IMR-90 (cell line): ENCODE results near the gene SH2D5. TPM values are rescaled to one million over a fixed set of nuclear protein-coding genes. Genes with fewer than 3 reads are reported as not detected.
A peak's percentile ranks its signal among the peaks of the same experiment; 100 is the strongest.

Experiments
- ATAC-seq: fragments of 200-7000 bp; cut with Tn5 transposase; 2 replicates; pipeline ENCODE4 v1.9.1; 2020; ENCODE audit warnings: low read depth, mild to moderate bottlenecking, moderate library complexity
- BruUV-seq: library from RNA; stranded (reverse); fragments of 400-500 nt; replicated peaks from 2 replicates; lab custom pipeline; 2021; lab: Mats Ljungman, UMichigan
- CTCF ChIA-PET: fragments of 300-600 bp; formaldehyde crosslinking; extraction: SDS; loops from one replicate; lab custom pipeline; 2021; ENCODE audit warnings: antibody characterized with exemption; lab: Yijun Ruan, JAX
- POLR2A ChIA-PET: fragments of 300-600 bp; sonication (Branson Sonifier 250); formaldehyde crosslinking; loops from one replicate; lab custom pipeline; 2022; ENCODE audit warnings: antibody characterized with exemption; ENCODE audit not compliant: unreplicated experiment; lab: Charles Lee
- DNase-seq: peaks from one replicate; pipeline ENCODE4 v3.0.0; 2013
- H2AFZ ChIP-seq: replicated peaks from 2 replicates; pipeline ENCODE3; 2013; ENCODE audit warnings: low read length, mild to moderate bottlenecking; ENCODE audit not compliant: poor library complexity
- H2AK5ac ChIP-seq: 2 replicates; pipeline ENCODE4 v1.6.1; 2013; ENCODE audit warnings: low read depth, low read length, inconsistent platforms
- H2AK9ac ChIP-seq: replicated peaks from 2 replicates; pipeline ENCODE3; 2013; ENCODE audit warnings: mild to moderate bottlenecking, low read depth, low read length, moderate library complexity; ENCODE audit not compliant: poor library complexity
- H2BK120ac ChIP-seq: 2 replicates; pipeline ENCODE4 v1.6.1; 2013; ENCODE audit warnings: low read depth, low read length, inconsistent platforms
- H2BK15ac ChIP-seq: 3 replicates; pipeline ENCODE4 v1.6.1; 2013; ENCODE audit warnings: low read depth, low read length, inconsistent platforms
- H2BK20ac ChIP-seq: 2 replicates; pipeline ENCODE4 v1.6.1; 2013; ENCODE audit warnings: low read depth, mild to moderate bottlenecking, inconsistent platforms, low read length, moderate library complexity
- H2BK5ac ChIP-seq: 2 replicates; pipeline ENCODE4 v1.6.1; 2013; ENCODE audit warnings: mild to moderate bottlenecking, low read depth, low read length, inconsistent platforms; ENCODE audit not compliant: poor library complexity, severe bottlenecking
- H3K14ac ChIP-seq: replicated peaks from 2 replicates; pipeline ENCODE4 v1.6.1; 2013; ENCODE audit warnings: low read depth, low read length, inconsistent platforms
- H3K18ac ChIP-seq: 2 replicates; pipeline ENCODE4 v1.6.1; 2013; ENCODE audit warnings: low read depth, low read length, control low read depth
- H3K23ac ChIP-seq: 2 replicates; pipeline ENCODE4 v1.6.1; 2013; ENCODE audit warnings: low read depth, low read length, inconsistent platforms
- H3K27ac ChIP-seq: 2 replicates; pipeline ENCODE4 v1.5.1; 2013; ENCODE audit warnings: mild to moderate bottlenecking, control low read depth, low read length; ENCODE audit not compliant: insufficient read depth
- H3K27me3 ChIP-seq: 2 replicates; pipeline ENCODE4 v1.6.1; 2013; ENCODE audit warnings: low read length; ENCODE audit not compliant: control insufficient read depth, insufficient read depth
- H3K36me3 ChIP-seq: 2 replicates; pipeline ENCODE4 v1.6.1; 2013; ENCODE audit warnings: low read length, mixed read lengths; ENCODE audit not compliant: control insufficient read depth, insufficient read depth
- H3K4ac ChIP-seq: 2 replicates; pipeline ENCODE4 v1.6.1; 2013; ENCODE audit warnings: low read depth, low read length, inconsistent platforms
- H3K4me1 ChIP-seq: 2 replicates; pipeline ENCODE4 v1.6.1; 2013; ENCODE audit warnings: low read length, mixed read lengths; ENCODE audit not compliant: control insufficient read depth, insufficient read depth
- H3K4me2 ChIP-seq: 2 replicates; pipeline ENCODE4 v1.6.1; 2013; ENCODE audit warnings: low read depth, mild to moderate bottlenecking, control low read depth, low read length, moderate library complexity
- H3K4me3 ChIP-seq: 2 replicates; pipeline ENCODE4 v1.5.1; 2013; ENCODE audit warnings: low read depth, mild to moderate bottlenecking, control low read depth, low read length, moderate library complexity; ENCODE audit not compliant: insufficient read depth
- H3K56ac ChIP-seq: 2 replicates; pipeline ENCODE4 v1.6.1; 2013; ENCODE audit warnings: low read length, inconsistent platforms; ENCODE audit not compliant: insufficient read depth; ENCODE audit errors: extremely low read depth
- H3K79me1 ChIP-seq, 2 experiments: 2 replicates each; pipeline ENCODE4 v1.6.1; 2013; ENCODE audit warnings: low read length in 2 of 2, inconsistent platforms in 1 of 2, low read depth in 1 of 2
- H3K9ac ChIP-seq: 2 replicates; pipeline ENCODE4 v1.6.1; 2013; ENCODE audit warnings: low read depth, low read length, control low read depth
- H3K9me1 ChIP-seq: 2 replicates; pipeline ENCODE4 v1.6.1; 2013; ENCODE audit warnings: low read length, inconsistent platforms; ENCODE audit not compliant: insufficient read depth
- H3K9me3 ChIP-seq: 2 replicates; pipeline ENCODE4 v1.6.1; 2013; ENCODE audit warnings: low read length; ENCODE audit not compliant: control insufficient read depth, insufficient read depth
- H4K20me1 ChIP-seq: 2 replicates; pipeline ENCODE4 v1.6.1; 2013; ENCODE audit warnings: low read length, inconsistent platforms; ENCODE audit not compliant: insufficient read depth
- H4K5ac ChIP-seq: 2 replicates; pipeline ENCODE4 v1.6.1; 2013; ENCODE audit warnings: mild to moderate bottlenecking, low read depth, low read length, control low read depth
- H4K8ac ChIP-seq, 2 experiments: 2 replicates each; pipeline ENCODE4 v1.6.1; 2013; ENCODE audit warnings: low read depth in 2 of 2, low read length in 2 of 2, control low read depth in 1 of 2, inconsistent platforms in 1 of 2
- H4K91ac ChIP-seq: 2 replicates; pipeline ENCODE4 v1.6.1; 2013; ENCODE audit warnings: low read depth, low read length, inconsistent platforms; ENCODE audit not compliant: insufficient read depth
- BHLHE40 ChIP-seq: fragments of 150-350 bp; IDR thresholded peaks from 2 replicates; pipeline ENCODE4 v1.6.1; 2016; ENCODE audit warnings: mild to moderate bottlenecking, low read depth, low read length
- CEBPB ChIP-seq: IDR thresholded peaks from 2 replicates; pipeline ENCODE4 v1.6.1; 2012; ENCODE audit warnings: low read depth, low read length, improper control_type of control experiment
- ELK1 ChIP-seq: fragments of 150-350 bp; IDR thresholded peaks from 2 replicates; pipeline ENCODE4 v1.6.1; 2016; ENCODE audit warnings: low read depth, mild to moderate bottlenecking, low read length, moderate library complexity, borderline replicate concordance
- FOS ChIP-seq: fragments of 150-350 bp; IDR thresholded peaks from 2 replicates; pipeline ENCODE4 v1.6.1; 2016; ENCODE audit warnings: low read depth, low read length
- MAFK ChIP-seq: IDR thresholded peaks from 2 replicates; pipeline ENCODE4 v1.6.1; 2012; ENCODE audit warnings: low read depth, low read length, improper control_type of control experiment
- MXI1 ChIP-seq: IDR thresholded peaks from 2 replicates; pipeline ENCODE4 v1.6.1; 2012; ENCODE audit warnings: low read depth, mild to moderate bottlenecking, low read length, moderate library complexity, borderline replicate concordance
- POLR2A ChIP-seq: IDR thresholded peaks from 2 replicates; pipeline ENCODE4 v1.6.1; 2012; ENCODE audit warnings: mild to moderate bottlenecking, low read depth, low read length
- RAD21 ChIP-seq: IDR thresholded peaks from 2 replicates; pipeline ENCODE4 v1.6.1; 2012; ENCODE audit warnings: low read length, improper control_type of control experiment
- RCOR1 ChIP-seq: IDR thresholded peaks from 2 replicates; pipeline ENCODE4 v1.6.1; 2012; ENCODE audit warnings: mild to moderate bottlenecking, low read length, improper control_type of control experiment; ENCODE audit not compliant: insufficient replicate concordance
- RFX5 ChIP-seq: IDR thresholded peaks from 2 replicates; pipeline ENCODE4 v1.8.0; 2012; ENCODE audit warnings: low read depth, mild to moderate bottlenecking, low read length, moderate library complexity
- USF2 ChIP-seq: fragments of 150-350 bp; IDR thresholded peaks from 2 replicates; pipeline ENCODE4 v1.6.1; 2017; ENCODE audit warnings: mild to moderate bottlenecking, antibody characterized with exemption, low read length, low read depth
- WGBS, 2 experiments: methylation state at CpG; one replicate each; pipeline versions ENCODE4 v1.1.5 to v1.1.7; 2013; ENCODE audit warnings: missing lambda C conversion rate in 2 of 2; ENCODE audit not compliant: insufficient read length in 1 of 2; ENCODE audit errors: extremely low coverage in 2 of 2; 5-methylcytosine and 5-hydroxymethylcytosine counted together
- dilution Hi-C: fragments of 300-500 bp; cut with HindIII; formaldehyde crosslinking; loops from one replicate; pipeline ENCODE4 v1.14.3; 2018; ENCODE audit warnings: low sequenced_read_pairs; ENCODE audit not compliant: unreplicated experiment
- in situ Hi-C: fragments of 300-500 bp; cut with MboI; formaldehyde crosslinking; loops from 3 replicates; pipeline ENCODE4 v1.14.3; 2019; ENCODE audit warnings: low sequenced_read_pairs, inconsistent platforms, mixed read lengths
- intact Hi-C: fragments of 100-400 bp; cut with micrococcal nuclease; formaldehyde crosslinking; loops from 2 replicates; pipeline ENCODE4 v1.10.0; 2022
- polyA plus RNA-seq, 3 experiments: library from polyadenylated mRNA; depleted of rRNA; stranded (reverse); fragments of >200 nt; gene quantifications; 2 replicates each; pipeline ENCODE4 v1.2.3, GENCODE V29; 2012; ENCODE audit warnings: low replicate concordance in 1 of 3
- total RNA-seq: library from RNA; depleted of rRNA; stranded (reverse); fragments of >200 nt; gene quantifications from 2 replicates; pipeline ENCODE4 v1.2.3, GENCODE V29; 2012

SH2D5 gene
- total and polyA plus RNA-seq, 2 of the 4 experiments (the other 2 are of a cell fraction): 7.2 to 14.4 TPM

GRCh38 chr1:20682571-20683236 is 49.8 kb downstream of the SH2D5 start:
- peaks cover 6% of the 10 kb centered on the region for H3K36me3 ChIP-seq
- H2BK15ac ChIP-seq: no peak overlapping the region
- no peaks in the 10 kb centered on the region for H4K20me1 ChIP-seq
- no peak overlapping the region for H3K4me3 ChIP-seq
- dilution Hi-C loops (no loop called here), in situ Hi-C loops (loop anchor here (25.0 kb wide), 1 partner anchor 680 kb away; no protein-coding TSS in a partner anchor), intact Hi-C loops (no loop called here)
- no peak for TF ChIP-seq POLR2A
- TF ChIP-seq USF2: no peak
- TF ChIP-seq RAD21: no peak
- TF ChIP-seq ELK1: no peak
- TF ChIP-seq FOS: no peak
- no peak for TF ChIP-seq RFX5
- TF ChIP-seq MAFK: no peak
- TF ChIP-seq CEBPB: no peak
- no peak for TF ChIP-seq BHLHE40
- TF ChIP-seq RCOR1: no peak
- no peak for TF ChIP-seq MXI1
- H4K91ac ChIP-seq: no peak overlapping the region
- DNase-seq (no peak), ATAC-seq (no peak)
- no peak overlapping the region for H3K4ac ChIP-seq
- no peaks in the 10 kb centered on the region for H3K27me3 ChIP-seq
- ChIA-PET POLR2A (no interaction called here), CTCF (no interaction called here)
- no peaks in the 10 kb centered on the region for H3K9me3 ChIP-seq
- H2AK5ac ChIP-seq: no peak overlapping the region
- H4K8ac ChIP-seq: no peak overlapping the region
- 97% methylated on average over 13 of the region's 24 CpGs; no CpG with 5 or more reads in 1 of the 2 experiments for WGBS, 2 experiments
- H2BK5ac ChIP-seq: no peak overlapping the region
- H3K14ac ChIP-seq: no peak overlapping the region
- no peak overlapping the region for H3K27ac ChIP-seq
- H2AK9ac ChIP-seq: no peak overlapping the region
- H2BK20ac ChIP-seq: no peak overlapping the region
- H2BK120ac ChIP-seq: no peak overlapping the region
- no peak overlapping the region for H3K56ac ChIP-seq
- H3K18ac ChIP-seq: no peak overlapping the region
- no peaks in the 10 kb centered on the region for H3K4me1 ChIP-seq
- H2AFZ ChIP-seq: peak overlapping the region; percentile 23
- H3K9me1 ChIP-seq: no peaks in the 10 kb centered on the region
- H4K5ac ChIP-seq: no peak overlapping the region
- H3K79me1 ChIP-seq: no peaks in the 10 kb centered on the region
- H3K4me2 ChIP-seq: no peak overlapping the region
- no TSS peak for BruUV-seq
- H3K9ac ChIP-seq: no peak overlapping the region
- H3K23ac ChIP-seq: no peak overlapping the region
